ENCODE results near the gene RNF144A. TPM values are rescaled to one million over a fixed set of nuclear protein-coding genes. Genes with fewer than 3 reads are reported as not detected.
A peak's percentile ranks its signal among the peaks of the same experiment; 100 is the strongest.
"Not testable (repeated sequence)": the region's sequence is repeated elsewhere in the genome, so short reads cannot be mapped to it uniquely, and the experiment has no call there.

RNF144A gene
- total RNA-seq, 2 donors from 2014 or later, result 52.7 to 109 TPM

DNA sequence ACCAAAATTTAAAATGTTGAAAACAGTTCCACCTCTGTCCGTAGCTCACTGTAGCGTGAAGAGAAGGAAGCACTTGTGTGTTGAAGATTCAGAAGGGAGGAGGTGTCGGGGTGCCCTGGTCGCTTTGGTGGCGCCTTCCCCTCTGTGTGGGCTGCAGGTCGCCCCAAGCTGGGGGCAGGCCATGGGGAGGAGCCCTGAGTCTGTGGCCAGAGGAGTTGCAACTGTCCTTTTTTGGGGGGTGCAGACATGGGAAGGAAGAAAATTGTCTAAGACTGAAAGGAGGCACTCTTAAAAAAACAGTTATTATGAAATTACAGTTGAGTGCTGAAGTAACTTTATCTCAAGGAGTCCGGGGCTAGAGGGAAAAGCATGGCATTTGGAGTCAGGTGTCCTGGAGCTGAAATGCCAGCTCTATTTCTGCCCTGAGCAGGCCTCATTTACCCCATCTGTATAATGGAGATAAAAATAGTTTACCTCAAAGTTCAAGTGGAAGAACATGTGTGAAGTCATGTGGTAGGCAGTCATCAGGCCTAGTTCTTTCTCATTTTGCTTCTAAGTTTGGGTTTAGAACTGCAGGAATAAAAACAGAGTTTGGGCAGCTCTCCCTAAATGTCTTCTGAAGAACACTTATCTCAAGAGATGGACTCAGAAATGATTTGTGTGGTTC lies 82.1 kb downstream of the RNF144A start:
- no peak overlapping the region for H3K4me3 ChIP-seq
- no peak for ATAC-seq
- peaks cover 16% of the 10 kb centered on the region for H3K4me1 ChIP-seq
- no peaks in the 10 kb centered on the region for H3K27me3 ChIP-seq
- no peaks in the 10 kb centered on the region for H3K36me3 ChIP-seq (replicated peaks in 1 of 2; ENCODE audit: insufficient read depth in 1 of 2, low read depth in 2 of 2)
- DNase-seq, result no peak
- no peaks in the 10 kb centered on the region for H3K9me3 ChIP-seq
- WGBS, 2 donors, result 69 to 89% methylated on average over 7 of the region's 7 CpGs
- TF ChIP-seq POLR2A (IDR thresholded peaks at IDR 0.05), result no peak
- TF ChIP-seq, protein P1, sequence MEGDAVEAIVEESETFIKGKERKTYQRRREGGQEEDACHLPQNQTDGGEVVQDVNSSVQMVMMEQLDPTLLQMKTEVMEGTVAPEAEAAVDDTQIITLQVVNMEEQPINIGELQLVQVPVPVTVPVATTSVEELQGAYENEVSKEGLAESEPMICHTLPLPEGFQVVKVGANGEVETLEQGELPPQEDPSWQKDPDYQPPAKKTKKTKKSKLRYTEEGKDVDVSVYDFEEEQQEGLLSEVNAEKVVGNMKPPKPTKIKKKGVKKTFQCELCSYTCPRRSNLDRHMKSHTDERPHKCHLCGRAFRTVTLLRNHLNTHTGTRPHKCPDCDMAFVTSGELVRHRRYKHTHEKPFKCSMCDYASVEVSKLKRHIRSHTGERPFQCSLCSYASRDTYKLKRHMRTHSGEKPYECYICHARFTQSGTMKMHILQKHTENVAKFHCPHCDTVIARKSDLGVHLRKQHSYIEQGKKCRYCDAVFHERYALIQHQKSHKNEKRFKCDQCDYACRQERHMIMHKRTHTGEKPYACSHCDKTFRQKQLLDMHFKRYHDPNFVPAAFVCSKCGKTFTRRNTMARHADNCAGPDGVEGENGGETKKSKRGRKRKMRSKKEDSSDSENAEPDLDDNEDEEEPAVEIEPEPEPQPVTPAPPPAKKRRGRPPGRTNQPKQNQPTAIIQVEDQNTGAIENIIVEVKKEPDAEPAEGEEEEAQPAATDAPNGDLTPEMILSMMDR (IDR thresholded peaks at IDR 0.05), result no peak
- peak overlapping the region in 2 of 4 donors; percentile 7 to 44 for H3K27ac ChIP-seq
- intact Hi-C loops (cut with DNase I), result no loop called here

DNA sequence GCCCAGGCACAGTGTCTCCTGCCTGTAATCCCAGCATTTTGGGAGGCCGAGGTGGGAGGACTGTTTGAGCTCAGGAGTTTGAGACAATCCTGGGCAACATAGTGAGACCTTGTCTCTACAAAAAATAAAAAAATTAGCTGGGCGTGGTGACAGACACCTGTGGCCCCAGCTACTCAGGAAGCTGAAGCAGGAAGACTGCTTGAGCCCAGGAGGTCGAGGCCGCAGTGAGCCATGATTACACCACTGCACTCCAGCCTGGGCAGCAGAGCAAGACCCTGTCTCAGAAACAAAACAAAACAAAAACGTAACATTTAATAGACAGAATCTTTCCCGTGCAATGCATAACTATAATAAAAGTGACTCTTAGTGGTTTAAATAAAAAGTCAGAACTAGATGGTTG lies 84.2 kb downstream of the RNF144A start:
- WGBS, 2 donors, result 90 to 96% methylated on average over 6 of the region's 6 CpGs
- peaks cover 16% of the 10 kb centered on the region for H3K4me1 ChIP-seq
- H3K27ac ChIP-seq; H3K9me3 ChIP-seq; H3K27me3 ChIP-seq; H3K4me3 ChIP-seq; H3K36me3 ChIP-seq (replicated peaks in 1 of 2; ENCODE audit: insufficient read depth in 1 of 2, low read depth in 2 of 2); ATAC-seq; intact Hi-C loops (cut with DNase I); DNase-seq: not testable (repeated sequence)

DNA sequence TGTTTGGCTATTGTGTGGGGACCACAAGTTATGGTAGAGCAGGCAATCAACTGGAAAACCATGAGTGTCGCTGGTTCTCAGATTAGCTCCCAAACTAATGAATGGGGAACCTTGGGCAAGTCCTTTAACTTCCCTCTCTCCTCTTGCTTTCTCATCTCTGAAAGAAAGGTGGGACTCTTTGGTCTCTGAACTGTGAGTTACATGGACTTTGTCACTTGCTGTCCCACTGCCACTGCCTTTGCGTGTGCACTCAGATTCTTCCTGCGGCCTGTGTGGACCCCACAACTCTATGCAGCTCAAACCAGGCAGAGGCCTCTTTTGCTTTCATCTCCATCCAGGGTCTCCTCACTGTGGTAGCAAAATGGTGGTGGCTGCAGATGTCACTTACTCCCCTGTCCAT lies 86.7 kb downstream of the RNF144A start:
- DNase-seq (no peak), ATAC-seq (no peak)
- Histone ChIP-seq H3K36me3 (replicated peaks in 1 of 2; ENCODE audit: insufficient read depth in 1 of 2, low read depth in 2 of 2) (no peaks in the 10 kb centered on the region), H3K9me3 (no peaks in the 10 kb centered on the region), H3K27me3 (no peaks in the 10 kb centered on the region), H3K27ac (no peak overlapping the region), H3K4me1 (peaks cover 30% of the 10 kb centered on the region), H3K4me3 (no peak overlapping the region)
- intact Hi-C loops (cut with DNase I), result no loop called here
- WGBS, 2 donors, result 90 to 92% methylated on average over 3 of the region's 3 CpGs
- TF ChIP-seq POLR2A (IDR thresholded peaks at IDR 0.05), result no peak
- TF ChIP-seq, protein P1 (IDR thresholded peaks at IDR 0.05), result no peak

DNA sequence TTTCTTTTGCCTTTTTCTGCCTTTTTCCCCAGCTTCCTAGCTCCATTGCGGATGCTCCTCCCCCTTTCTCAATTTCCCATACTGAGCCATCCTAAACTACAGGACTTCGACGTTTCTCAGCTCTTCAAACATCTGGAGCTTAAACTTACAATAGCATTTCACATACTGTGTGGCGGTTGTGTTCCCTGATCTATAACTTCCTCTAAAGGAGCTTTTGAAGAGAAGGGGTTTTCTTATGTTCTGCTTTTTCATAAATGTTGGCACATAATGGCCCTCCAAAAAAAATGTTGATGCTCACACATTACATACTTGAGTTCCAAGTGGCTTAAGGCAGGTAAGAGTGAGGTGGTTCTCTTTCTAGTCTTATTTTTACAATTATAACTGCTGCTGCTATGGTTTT lies 87.4 kb downstream of the RNF144A start:
- no peaks in the 10 kb centered on the region for H3K27me3 ChIP-seq
- TF ChIP-seq, protein P1 (IDR thresholded peaks at IDR 0.05), result no peak
- TF ChIP-seq POLR2A (IDR thresholded peaks at IDR 0.05), result no peak
- H3K36me3 ChIP-seq (replicated peaks in 1 of 2; ENCODE audit: insufficient read depth in 1 of 2, low read depth in 2 of 2), result no peaks in the 10 kb centered on the region
- DNase-seq (no peak), ATAC-seq (no peak)
- 59 to 68% methylated on average over 4 of the region's 4 CpGs for WGBS, 2 donors
- H3K27ac ChIP-seq, result no peak overlapping the region
- no peak overlapping the region for H3K4me3 ChIP-seq
- peaks cover 31% of the 10 kb centered on the region for H3K4me1 ChIP-seq
- intact Hi-C loops (cut with DNase I), result no loop called here
- H3K9me3 ChIP-seq, result no peaks in the 10 kb centered on the region

DNA sequence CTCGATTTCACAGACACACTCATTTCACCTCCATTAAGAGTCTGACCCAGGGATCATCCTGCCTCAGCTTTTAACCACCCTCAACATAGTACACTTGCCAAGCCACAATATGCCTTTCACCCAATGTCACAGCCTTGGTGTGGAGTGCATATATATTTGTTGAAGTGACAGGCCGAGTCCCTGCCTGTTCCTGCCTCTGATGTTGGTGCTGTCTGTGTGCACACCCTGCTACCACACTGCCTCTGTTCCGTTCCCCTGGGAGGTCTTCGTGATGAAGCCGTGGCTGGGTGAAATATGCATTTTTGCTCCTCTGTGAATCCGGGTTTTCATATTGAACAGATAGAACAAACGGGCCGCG lies 90.3 kb downstream of the RNF144A start:
- intact Hi-C loops (cut with DNase I), result no loop called here
- TF ChIP-seq, protein P1 (IDR thresholded peaks at IDR 0.05), result no peak
- TF ChIP-seq POLR2A (IDR thresholded peaks at IDR 0.05), result no peak
- 78 to 86% methylated on average over 9 of the region's 9 CpGs for WGBS, 2 donors
- ATAC-seq, result no peak
- Histone ChIP-seq H3K4me1 (peaks cover 52% of the 10 kb centered on the region), H3K27ac (peak overlapping the region; percentile 66 to 83 (median 74)), H3K27me3 (no peaks in the 10 kb centered on the region), H3K36me3 (replicated peaks in 1 of 2; ENCODE audit: insufficient read depth in 1 of 2, low read depth in 2 of 2) (no peaks in the 10 kb centered on the region), H3K4me3 (no peak overlapping the region), H3K9me3 (no peaks in the 10 kb centered on the region)
- no peak for DNase-seq

All from body of pancreas (tissue), 4 donors.